NCI-H226 (cell line): Measurements from ENCODE around the gene URB2.
"Not testable (repeated sequence)": the region's sequence is repeated elsewhere in the genome, so short reads cannot be mapped to it uniquely, and the experiment has no call there.

Experiments used
- DNase-seq: peaks from one replicate; pipeline ENCODE4 v3.0.0-alpha.2; 2015

URB2 gene

DNA sequence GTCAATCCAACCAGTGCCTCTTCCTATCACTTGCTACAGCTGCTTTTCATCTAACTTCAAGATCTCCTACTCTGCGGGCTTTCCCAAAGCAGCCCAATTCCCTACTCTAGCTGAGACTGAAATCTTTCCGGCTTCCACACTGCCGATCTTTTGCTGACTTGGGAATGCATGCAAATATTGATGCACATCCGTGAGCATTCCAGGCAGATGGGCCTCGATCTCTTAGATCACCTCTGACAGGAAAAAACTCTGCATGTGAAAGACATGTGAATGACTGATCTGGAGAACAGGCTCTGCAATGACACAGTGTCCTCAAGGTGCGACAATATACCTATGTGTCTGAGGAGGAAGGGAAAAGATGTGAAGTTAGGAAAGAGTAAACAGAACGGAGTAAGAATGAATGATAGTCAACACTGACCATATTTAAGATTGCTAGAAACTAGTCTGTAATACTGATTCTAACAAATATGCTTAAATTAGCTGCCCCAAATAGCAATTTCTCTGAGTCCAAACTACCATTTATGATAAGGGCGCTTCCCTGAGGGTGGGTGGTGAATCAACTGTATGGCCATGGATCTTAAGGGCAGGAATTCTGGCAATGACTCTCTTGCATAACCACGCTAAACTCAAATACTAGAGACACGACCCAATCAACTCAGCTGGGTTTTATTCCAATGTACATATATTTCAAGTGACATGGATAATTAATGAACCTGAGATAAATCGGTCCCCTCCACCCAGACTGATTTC lies 8.5 kb upstream of the URB2 start:
- DNase-seq: no peak

GRCh38 chr1:229619002-229619401 lies 7.0 kb upstream of the URB2 start:
- no peak for DNase-seq

DNA sequence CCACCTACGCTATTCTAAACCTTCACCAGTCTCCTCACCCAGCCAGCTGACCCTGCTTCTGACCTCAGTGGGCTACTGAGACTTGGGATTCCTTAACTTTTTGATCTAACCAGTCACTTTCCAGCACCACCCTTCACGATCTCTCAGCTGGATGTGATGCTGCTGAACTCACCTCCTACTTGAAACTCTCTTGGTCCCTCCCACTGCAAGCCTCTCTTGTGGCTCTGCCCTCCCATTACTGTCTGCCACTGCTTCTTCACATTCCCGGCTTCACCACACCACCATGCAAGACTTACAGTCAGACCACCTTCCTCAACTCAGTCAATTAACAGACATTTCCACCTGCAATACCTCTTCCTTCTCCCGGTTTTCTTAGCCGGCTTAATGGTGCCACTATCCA lies 6.4 kb upstream of the URB2 start:
- DNase-seq: no peak

GRCh38 chr1:229620876-229621275 lies 5.2 kb upstream of the URB2 start:
- DNase-seq: no peak

DNA sequence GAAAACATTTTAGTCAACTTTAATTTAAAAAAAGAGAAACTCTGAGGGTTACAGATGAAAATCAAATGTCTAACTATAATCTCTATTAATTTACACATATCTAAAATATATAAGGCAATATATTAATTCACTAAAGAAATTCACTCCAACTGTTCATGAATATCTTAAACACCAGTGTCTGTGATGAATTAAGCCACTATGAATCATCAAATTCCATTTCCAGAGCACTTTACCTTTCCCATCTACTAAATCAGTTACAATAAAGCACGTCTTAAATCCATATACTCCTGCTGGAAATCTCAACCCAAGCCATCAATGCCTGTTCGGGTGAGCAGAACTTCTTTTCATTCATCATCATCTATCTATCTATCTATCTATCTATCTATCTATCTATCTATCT lies 4.4 kb upstream of the URB2 start:
- no peak for DNase-seq

DNA sequence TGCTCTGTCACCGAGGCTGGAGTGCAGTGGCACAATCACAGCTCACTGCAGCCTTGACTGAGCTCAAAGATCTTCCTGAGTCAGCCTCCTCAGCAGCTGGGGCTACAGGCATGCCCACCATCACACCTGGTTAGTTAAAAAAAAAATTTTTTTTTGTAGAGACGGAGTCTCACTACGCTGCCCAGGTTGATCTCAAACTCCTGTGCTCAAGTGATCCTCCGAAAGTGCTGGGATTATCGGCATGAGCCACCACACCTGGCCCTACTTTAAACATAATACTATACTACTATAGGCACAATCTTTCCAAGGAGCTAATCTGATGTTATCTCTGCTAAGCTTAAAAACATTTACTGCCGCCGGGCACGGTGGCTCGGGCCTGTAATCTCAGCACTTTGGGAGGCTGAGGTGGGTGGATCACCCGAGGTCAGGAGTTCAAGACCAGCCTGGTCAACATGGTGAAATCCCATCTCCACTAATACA lies 3.4 kb upstream of the URB2 start:
- DNase-seq: not testable (repeated sequence)

GRCh38 chr1:229623225-229623624 lies 2.8 kb upstream of the URB2 start:
- no peak for DNase-seq

- no peak for DNase-seq
These were observed 2.2 kb upstream of the URB2 start for GRCh38 chr1:229623838-229624237.

DNA sequence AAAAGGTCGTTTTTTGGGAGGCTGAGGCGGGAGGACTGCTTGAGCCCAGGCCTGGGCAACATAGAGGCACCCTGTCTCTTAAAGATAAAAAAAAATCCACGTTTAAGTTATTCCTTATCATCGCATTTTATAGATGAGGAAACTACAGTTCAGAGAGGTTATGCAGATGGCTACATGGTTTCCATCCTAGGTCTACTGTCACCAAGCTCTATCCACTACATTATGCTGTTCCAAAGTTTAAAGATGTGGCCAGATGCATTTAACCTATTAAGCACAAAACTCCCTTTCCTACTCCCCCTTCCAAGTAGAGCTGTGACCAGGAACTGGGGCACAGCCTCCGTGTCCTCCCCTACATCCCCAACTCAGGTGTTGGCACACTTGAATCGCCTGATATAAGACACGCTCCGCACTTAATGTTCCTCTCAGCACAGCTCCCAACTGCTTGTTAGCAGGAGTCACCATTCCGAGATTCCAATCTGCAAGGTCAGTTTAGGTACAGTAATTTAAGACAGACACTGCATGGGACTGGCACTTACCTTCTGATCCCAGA lies 1.5 kb upstream of the URB2 start:
- DNase-seq: no peak

- DNase-seq: peak; percentile 2
These were observed 754 bp upstream of the URB2 start for GRCh38 chr1:229625071-229625914.

GRCh38 chr1:229627003-229627402 lies 956 bp downstream of the URB2 start:
- no peak for DNase-seq

DNA sequence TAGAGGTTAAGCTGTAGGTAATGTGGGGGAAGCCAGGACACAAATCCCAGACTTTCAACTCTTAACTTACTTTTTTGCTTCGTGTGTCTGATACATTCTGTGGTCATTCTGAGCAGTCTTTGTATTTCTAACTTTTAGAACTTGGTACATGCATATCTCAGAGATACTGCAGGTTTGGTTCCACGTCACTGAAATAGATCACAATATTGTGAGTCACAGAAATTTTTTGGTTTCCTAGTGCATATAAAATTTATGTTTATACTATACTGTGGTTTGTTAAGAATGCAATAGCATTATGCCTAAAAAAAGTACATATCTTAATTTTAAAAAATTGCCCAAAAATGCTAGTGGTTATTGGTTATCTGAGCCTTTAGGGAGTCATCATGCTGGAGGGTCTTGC lies 3.2 kb downstream of the URB2 start:
- no peak for DNase-seq

DNA sequence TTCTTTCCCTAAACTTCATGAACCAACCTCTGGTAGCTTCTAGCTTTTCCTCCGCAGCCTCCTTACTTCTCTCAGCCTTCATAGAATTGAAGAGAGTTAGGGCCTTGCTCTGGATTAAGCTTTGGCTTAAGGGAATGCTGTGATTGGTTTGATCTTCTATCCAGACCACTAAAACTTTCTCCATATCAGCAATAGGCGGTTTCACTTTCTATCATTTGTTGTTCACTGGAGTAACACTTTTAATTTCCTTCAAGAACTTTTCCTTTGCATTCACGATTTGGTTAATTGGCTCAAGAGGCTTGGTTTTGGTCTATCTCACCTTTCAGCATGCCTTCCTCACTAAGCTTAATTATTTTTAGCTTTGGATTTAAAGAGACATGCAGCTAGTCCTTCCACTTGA lies 5.1 kb downstream of the URB2 start:
- DNase-seq: no peak

DNA sequence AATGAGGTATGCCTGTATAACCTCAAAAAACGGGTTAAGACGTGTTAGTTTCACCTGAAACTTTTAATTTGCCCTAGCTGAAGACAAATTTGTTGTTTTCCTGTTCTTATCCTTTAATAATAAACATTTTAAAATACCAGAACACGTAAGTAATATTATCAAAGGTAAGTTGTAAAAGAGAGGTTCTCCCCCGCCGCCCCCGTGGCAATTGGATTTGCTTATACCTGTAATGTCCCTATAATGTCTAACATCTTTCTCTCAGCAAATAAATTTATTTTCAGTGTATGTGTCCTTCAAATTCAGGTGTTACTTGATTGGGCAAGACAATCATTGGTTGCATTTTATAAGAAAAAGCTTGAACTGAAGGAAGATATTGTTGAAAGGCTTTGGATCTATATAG lies 5.9 kb downstream of the URB2 start:
- no peak for DNase-seq

DNA sequence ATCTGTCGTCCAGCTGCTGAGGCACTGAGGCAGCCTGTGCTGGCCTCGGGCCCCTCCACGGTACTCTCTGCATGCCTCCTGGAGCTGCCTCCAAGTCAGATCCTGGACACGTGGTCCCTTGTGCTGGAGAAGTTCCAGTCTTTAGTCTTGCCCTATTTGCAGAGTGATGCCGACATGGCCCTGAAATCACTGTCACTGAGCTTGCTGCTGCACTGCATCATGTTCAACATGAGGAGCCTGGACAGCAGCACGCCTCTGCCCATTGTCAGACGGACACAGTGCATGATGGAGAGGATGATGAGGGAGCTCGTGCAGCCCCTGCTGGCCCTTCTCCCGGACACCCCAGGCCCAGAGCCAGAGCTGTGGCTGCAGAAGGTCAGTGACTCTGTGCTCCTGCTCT lies 10.0 kb downstream of the URB2 start:
- no peak for DNase-seq

DNA sequence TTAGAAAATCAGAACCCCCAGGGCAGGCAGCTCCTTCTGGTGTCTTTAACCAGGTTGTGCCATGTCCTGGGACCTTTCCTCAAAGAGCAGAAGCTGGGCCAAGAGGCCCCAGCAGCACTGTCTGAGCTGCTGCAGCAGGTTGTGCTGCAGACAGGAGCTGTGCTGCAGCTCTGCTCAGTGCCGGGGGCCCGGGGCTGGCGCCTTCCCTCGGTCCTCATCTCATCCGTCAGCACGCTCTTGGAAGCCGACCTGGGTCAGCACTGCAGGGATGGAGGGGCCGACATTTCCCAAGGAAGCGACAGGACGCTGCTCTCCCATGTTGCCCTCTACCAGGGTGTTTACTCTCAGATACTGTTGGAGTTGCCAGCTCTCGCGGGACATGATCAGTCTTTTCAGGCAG lies 11.7 kb downstream of the URB2 start:
- no peak for DNase-seq

DNA sequence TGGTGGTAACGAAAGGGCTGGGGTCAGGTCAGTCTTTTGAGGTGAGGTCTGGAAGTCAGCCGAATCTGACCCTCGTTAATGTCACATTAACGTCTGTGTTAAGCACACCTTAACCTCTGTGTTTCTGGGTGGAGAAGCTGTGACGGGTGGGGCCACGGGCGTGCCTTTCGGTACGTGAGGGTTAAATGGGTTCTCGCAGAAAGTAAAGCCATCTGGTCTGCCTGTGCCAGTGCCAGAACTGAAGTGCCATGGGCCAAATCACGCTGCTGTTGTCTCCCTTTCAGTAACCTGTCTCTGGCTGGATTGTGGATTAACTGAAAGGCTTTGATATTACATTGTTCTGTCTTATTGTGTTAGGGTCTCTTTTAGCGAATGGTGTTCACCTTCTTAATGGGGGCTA lies 14.4 kb downstream of the URB2 start:
- DNase-seq: no peak

DNA sequence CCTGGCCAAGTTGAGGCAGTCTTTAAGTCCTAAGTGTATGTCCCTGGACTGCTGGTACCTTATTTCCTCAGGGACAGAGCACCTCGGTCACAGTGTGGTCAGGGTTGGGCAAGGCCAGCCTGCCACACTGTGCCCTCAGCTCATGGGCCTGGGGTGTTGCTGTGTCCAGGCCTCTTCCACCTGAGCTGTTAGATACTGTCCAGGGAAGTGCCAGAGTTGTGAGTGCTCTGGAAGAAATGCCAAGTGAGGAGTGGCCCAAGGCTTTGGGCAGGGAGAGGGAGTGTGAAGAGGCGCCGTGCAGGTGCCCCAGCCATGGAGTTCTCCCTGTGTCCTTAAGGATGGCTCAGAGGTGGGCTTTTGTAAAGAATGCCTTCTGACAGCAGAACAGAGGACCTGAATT lies 15.3 kb downstream of the URB2 start:
- DNase-seq: no peak

DNA sequence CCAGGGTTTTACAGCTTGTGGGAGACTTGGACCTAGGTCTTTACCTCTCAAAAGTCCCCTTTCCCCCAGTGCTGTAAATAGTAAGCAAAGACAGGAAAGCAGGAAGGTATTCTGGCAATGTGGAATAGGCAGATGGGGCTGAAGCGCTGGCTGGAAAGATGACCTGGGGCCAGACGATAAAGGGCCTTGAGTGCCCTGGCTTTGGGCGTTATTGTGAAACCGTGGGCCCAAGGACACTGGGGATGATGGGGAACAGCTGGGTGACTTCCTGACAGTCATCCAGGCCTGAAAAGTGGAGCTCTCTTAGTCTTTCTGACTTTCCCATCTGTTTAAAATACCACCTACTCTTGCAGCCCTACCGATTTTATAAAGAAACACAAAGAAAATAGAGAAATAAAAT lies 16.3 kb downstream of the URB2 start:
- DNase-seq: no peak

DNA sequence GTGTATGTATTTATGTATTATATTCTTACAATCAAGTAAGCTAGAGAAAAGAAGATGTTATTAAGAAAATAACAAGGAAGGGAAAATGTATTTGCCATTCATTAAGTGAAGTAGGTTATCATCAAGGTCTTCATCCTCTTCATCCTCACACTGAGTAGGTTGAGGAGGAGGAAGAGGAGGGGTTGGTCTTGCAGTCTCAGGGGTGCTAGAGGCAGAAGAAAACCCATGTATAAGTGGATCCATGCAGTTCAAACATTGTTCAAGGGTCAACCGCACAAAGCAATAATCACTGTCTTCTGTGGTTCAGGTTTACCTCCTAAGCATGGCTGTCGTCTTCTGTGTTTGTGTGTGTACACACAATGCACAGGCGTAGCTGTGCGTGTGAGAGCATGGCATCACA lies 16.9 kb downstream of the URB2 start:
- DNase-seq: no peak

GRCh38 chr1:229643996-229644745 lies 18.1 kb downstream of the URB2 start:
- no peak for DNase-seq

DNA sequence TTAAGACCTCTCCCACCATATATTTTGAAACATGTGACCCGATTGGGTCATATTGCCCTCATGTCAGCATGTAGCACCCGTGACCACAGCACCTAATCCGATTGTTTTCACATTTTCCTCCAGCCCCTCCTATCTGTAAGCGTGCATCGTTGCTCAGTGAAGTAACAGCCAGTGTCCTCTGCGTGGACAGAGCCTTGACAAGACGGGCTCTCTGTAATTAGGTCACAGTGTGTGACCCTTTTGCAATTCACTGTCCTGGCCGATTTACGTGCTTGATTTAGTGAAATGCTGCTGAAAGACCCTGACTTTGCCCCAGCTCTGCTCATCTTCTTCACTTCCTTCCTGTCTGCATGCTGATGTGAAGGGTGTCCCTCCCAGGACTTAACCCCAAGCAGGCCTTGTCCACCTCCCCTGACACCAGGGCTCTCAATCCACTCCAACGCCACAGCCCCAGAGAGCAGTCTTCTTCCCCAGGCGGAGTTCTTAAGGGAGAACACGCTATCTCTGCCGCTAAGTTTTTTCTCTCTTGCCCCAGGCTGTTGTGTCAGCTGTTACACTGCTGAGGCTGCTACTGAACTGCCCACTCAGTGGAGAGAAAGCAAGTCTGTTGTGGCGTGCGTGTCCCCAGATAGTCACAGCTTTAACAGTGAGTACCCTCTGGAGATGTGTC lies 19.4 kb downstream of the URB2 start:
- no peak for DNase-seq

DNA sequence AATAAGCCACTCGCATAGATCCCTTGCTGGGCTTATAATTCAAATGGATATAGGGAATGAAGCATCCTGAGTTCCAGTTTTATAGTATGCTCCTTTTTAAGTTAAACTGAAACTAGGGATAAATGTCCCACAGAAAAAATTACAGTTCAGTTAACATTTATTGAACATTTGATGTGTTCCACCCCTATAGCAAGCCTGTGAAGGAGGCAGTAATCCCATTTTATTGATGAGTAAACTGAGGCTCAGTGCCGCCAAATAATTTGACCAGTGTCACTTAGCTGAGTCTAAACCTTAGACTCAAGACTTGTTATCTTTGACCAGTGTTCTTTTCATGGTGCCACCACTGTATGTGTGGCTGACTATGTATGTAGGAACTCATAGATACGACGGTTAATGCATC lies 22.4 kb downstream of the URB2 start:
- DNase-seq: no peak
